HG03135 (cell line): Measurements from ENCODE around the gene DLG2.

ENCODE experiments used
- ATAC-seq: cut with Tn5 transposase; IDR thresholded peaks from one replicate; pipeline ENCODE4 v1.9.1; 2021; ENCODE audit warnings: mild to moderate bottlenecking, moderate library complexity; ENCODE audit not compliant: unreplicated experiment

DLG2 gene

DNA sequence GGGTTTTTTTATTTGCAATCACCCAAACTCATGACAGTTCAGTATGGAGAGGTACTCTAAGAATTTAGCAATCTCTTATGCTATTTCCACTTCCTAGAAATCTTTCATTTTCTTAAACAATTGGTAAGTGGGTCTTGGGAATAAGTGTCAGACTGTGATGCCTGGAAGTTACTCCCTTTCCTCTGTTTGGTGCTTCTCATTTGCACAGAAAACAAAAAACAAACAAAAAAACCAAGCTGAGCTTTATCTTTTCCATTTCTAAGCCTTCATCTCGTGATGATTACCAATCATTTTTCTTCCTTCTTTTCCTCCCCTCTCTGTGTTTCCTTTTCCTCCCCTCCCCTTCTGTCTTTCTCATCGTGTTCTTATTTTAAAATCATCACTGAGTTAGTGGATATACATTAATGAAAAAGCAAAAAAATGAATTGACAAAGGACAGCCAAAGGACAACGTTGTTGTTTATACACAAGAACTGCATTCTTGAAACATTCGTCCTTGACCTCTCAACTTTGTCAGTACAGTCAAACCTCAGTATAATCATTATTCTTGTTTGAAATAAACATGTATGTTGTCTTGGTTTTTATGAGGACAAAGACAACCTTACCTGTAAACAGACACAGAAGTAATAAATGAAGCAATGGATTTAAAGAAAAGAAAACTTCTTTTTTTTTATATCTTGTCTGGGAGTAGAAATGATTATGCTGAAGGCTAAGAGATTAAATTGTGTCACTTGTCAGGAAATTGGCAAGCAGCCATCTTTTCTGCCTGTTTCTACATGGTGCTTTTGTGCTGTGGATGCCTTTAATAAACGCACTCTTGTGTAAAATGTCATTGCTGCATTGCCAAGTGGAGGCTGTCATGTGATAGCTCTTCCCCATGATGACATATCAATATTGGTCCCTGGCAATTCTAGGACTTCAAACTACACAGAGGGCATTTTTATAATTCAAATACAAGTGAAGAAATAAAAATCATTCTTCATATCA lies 1537.8 kb downstream of the DLG2 start:
- ATAC-seq = no peak

DNA sequence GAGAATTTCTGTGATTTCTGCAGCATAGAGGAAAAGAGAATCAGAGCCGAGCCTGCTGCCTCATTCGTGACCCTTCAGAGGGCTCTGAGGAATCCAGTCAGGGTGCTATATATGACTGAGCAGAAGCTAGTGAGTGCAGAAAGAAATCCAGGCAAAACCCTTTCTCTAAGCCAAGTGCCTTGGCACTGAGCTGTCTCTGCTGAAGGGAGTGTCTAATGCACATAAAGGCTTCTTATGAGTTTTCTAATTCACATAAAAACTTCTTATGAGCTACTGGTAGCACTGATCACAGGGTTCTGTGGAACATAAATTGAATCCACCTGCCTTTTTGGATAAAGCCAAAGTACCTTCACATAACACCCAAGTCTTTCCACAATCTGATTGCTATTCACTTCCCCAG lies 1555.3 kb downstream of the DLG2 start:
- no peak for ATAC-seq

- ATAC-seq = no peak
These were observed 1558.1 kb downstream of the DLG2 start for GRCh38 chr11:84069048-84069447.

- ATAC-seq = no peak
These were observed 1565.4 kb downstream of the DLG2 start for GRCh38 chr11:84061726-84062125.

DNA sequence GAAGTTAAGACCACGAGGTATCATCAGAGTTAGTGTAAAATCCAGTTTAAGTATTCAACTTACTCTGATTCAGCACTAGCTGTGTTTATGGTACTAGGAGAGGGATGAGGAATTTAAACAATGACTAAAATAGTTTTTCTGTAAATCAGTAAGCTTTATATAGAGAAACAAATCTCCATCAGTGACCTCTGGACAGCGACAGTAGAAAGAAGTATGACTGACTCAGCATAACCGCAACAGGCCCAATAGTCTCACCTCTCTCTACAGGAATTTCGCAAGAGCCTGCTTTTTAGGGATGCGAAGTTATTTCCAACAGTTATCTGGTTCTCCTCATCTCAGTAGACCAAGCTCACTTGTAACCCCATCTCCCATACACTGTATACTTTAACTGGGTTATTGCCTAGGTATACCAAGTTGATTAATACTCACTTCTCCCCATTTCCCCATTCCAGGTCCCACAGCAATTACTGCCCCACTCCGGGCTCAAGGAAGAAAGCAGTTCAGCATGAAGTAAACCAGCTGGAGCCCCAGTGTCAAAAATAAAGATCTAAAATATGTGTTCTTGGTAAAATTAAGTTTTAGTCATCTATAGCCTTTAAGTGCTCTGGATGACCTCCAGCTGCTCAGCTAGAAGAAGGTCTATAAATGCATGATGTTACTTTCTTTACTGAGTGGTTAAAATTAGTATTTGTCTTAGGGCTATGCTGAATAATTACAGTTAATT lies 1570.3 kb downstream of the DLG2 start:
- ATAC-seq = no peak

GRCh38 chr11:84045146-84045545 lies 1582.0 kb downstream of the DLG2 start:
- ATAC-seq = no peak

DNA sequence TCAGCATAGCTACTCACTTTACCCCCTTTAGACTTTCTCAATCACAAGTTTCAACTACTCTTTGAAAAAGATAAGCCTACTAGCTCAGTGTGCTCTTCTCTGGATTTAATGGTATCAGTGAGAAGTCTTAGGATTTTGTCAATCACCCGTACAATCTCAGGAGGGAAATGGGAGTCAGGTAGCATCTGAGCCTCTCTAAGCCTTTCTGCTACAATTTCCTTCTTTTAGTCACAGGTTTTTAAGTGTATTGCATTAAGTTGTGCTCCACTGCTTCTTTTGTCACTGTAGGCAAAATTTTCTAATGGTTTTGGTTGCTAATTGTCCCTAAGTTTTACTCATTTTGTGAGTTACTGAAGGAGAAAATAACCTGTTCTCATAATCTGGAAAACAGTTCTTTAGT lies 1582.4 kb downstream of the DLG2 start:
- no peak for ATAC-seq

GRCh38 chr11:84036664-84037194 lies 1590.4 kb downstream of the DLG2 start:
- no peak for ATAC-seq

- ATAC-seq = no peak
These were observed 1591.5 kb downstream of the DLG2 start for GRCh38 chr11:84035645-84036044.

GRCh38 chr11:84034484-84034883 lies 1592.7 kb downstream of the DLG2 start:
- no peak for ATAC-seq

DNA sequence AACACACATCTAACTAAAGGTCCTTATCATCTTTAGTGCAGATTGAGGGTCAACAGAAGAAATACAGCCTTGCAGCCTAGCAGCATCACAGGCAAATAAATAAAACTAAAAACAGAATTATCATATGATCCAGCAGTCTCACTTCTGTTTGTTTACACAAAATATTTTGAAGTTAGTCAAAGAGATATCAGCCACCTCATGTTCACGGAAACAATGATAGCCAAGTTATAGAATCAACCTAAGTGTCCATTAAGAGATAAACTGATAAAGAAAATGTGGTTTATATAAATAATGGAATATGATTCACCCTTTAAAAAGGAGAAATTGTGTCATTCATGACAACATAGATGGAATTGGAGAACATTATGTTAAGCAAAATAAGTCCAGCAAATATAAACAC lies 1602.9 kb downstream of the DLG2 start:
- no peak for ATAC-seq

- no peak for ATAC-seq
These were observed 1604.4 kb downstream of the DLG2 start for GRCh38 chr11:84022695-84023094.

DNA sequence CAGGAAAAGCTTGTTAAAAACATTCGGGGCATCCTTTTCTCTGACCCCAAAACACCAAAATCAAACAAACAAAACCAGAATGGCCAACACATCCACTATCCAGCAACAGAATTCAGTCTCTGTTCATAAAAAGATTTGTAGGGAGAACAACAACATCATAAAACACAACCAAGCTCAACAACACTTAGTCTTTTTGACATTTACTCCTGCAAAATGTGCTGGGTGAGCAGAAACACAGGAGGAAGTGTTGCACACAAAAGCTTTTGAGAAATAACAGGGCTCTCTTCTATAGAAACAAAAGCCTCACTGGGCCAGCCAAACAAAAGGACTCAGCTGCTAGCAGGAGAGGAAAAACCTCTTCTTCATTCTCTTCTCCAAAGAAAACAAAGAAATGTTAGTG lies 1604.9 kb downstream of the DLG2 start:
- no peak for ATAC-seq

- ATAC-seq = no peak
These were observed 1605.9 kb downstream of the DLG2 start for GRCh38 chr11:84021291-84021690.

GRCh38 chr11:84019571-84020194 lies 1607.5 kb downstream of the DLG2 start:
- ATAC-seq = no peak

GRCh38 chr11:84014539-84014938 lies 1612.6 kb downstream of the DLG2 start:
- no peak for ATAC-seq

DNA sequence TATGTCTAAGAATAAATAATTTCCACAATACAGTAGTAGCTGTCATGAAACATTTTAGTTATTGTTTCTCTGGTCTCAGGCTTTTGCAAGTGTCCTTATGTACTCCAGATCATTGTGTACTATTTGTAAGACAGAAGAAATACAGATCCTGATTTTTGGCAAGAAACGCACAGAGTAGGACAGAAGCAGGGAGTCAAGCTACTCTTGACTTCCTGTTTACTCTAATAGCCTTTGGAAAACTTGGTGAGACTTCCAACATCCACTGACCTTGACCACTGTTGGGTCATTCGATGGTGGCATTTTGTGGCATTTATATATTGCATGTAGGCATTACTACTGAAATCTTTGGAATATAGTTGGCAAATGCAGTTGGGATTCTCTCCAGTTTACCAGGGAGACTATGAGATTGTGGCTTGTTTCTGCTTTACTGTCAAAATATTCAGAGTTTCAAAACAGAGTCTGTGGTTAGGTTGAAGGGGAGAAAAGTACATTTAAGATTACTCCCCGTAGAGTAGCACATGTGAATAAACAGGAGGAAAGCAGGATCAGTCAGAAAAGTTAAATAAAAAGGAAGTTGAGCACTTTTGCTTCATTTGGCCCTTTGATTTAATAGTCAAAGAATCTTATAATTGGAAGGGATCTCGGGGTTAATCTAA lies 1614.8 kb downstream of the DLG2 start:
- no peak for ATAC-seq

DNA sequence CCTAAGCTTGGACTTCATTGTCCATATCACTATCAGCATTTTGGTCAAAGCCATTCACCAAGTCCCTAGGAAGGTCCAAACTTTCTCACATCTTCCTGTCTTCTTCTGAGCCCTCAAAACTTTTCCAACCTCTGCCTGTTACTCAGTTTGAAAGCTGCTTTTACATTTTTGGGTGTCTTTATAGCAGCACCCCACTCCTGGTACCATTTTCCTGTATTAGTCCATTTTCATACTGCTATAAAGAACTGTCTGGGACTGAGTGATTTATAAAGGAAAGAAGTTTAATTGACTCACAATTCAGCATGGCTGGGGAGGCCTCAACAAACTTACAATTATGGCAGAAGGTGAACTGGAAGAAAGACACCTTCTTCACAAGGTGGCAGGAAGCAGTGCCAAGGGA lies 1624.0 kb downstream of the DLG2 start:
- ATAC-seq = no peak

GRCh38 chr11:83998921-83999320 lies 1628.2 kb downstream of the DLG2 start:
- no peak for ATAC-seq

DNA sequence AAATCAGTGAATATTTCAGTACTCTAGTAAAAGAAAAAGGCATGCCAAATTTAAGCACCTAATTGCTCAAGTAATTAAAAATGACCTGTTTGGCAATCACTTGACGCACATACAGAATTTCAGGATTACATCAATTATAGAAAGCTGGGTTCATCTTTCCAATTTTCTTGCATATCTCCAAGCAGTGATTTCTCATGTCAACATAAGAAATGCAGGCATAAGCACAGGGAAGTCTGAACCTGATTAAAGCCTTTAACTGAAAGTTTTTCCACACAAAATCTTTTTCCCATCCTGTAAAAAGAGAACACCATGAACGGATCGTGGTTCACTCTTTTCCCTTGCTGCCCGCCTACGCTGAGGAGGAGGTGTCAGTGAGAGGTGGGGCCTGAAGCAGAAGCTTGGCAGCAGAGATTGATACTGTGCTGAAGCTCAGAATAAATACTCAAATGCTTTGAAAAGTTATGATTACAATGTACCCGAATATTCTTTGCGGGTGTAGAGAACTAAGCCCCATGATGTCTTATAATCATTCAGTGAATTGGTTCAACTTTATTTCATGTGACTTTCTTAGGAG lies 1636.9 kb downstream of the DLG2 start:
- no peak for ATAC-seq
